ENCODE data around the gene ZFYVE16. TPM values are rescaled to one million over a fixed set of nuclear protein-coding genes. Genes with fewer than 3 reads are reported as not detected.
"Not testable (repeated sequence)": the region's sequence is repeated elsewhere in the genome, so short reads cannot be mapped to it uniquely, and the experiment has no call there.

Gene ZFYVE16
- total RNA-seq, 1 donor from 2014 or later = 65.4 TPM

- Histone ChIP-seq H3K27me3 (ENCODE audit: low read depth) (no peaks in the 10 kb centered on the region), H3K9me3 (no peaks in the 10 kb centered on the region), H3K4me3 (no peak overlapping the region), H3K36me3 (peaks cover 50% of the 10 kb centered on the region), H3K27ac (no peak overlapping the region), H3K4me1 (no peaks in the 10 kb centered on the region)
- ATAC-seq (no peak), DNase-seq (no peak)
- intact Hi-C loops (cut with DNase I) = no loop called here
- TF ChIP-seq CTCF (IDR thresholded peaks at IDR 0.05) = no peak
These were observed 34.9 kb downstream of the ZFYVE16 start for GRCh38 chr5:80442742-80443141.

- Histone ChIP-seq H3K9me3 (no peaks in the 10 kb centered on the region), H3K4me1 (no peaks in the 10 kb centered on the region), H3K27ac (no peak overlapping the region), H3K27me3 (ENCODE audit: low read depth) (no peaks in the 10 kb centered on the region), H3K36me3 (peaks cover 67% of the 10 kb centered on the region), H3K4me3 (no peak overlapping the region)
- intact Hi-C loops (cut with DNase I) = no loop called here
- TF ChIP-seq CTCF (IDR thresholded peaks at IDR 0.05) = no peak
- DNase-seq = no peak
- no peak for ATAC-seq
These were observed 45.5 kb downstream of the ZFYVE16 start for GRCh38 chr5:80453366-80453765.

- Histone ChIP-seq H3K36me3 (peaks cover 44% of the 10 kb centered on the region), H3K4me3 (no peak overlapping the region), H3K27me3 (ENCODE audit: low read depth) (no peaks in the 10 kb centered on the region), H3K9me3 (peaks cover 12% of the 10 kb centered on the region), H3K27ac (no peak overlapping the region), H3K4me1 (peaks cover 4% of the 10 kb centered on the region)
- intact Hi-C loops (cut with DNase I) = no loop called here
- no peak for TF ChIP-seq CTCF (IDR thresholded peaks at IDR 0.05)
- ATAC-seq (no peak), DNase-seq (no peak)
These were observed 55.4 kb downstream of the ZFYVE16 start for GRCh38 chr5:80463269-80463668.

- Histone ChIP-seq H3K36me3 (peaks cover 14% of the 10 kb centered on the region), H3K4me3 (no peak overlapping the region), H3K27me3 (ENCODE audit: low read depth) (no peaks in the 10 kb centered on the region), H3K27ac (no peak overlapping the region), H3K4me1 (peaks cover 4% of the 10 kb centered on the region), H3K9me3 (peaks cover 16% of the 10 kb centered on the region)
- TF ChIP-seq CTCF (IDR thresholded peaks at IDR 0.05) = no peak
- DNase-seq (no peak), ATAC-seq (peak; percentile 78 to 85)
- intact Hi-C loops (cut with DNase I) = no loop called here
These were observed 59.0 kb downstream of the ZFYVE16 start for GRCh38 chr5:80466669-80467485.

- H3K4me3 ChIP-seq = no peak overlapping the region
- ATAC-seq = peak; percentile 24 to 37
These were observed 60.3 kb downstream of the ZFYVE16 start for GRCh38 chr5:80468131-80468530.

GRCh38 chr5:80470631-80471030 lies 62.8 kb downstream of the ZFYVE16 start:
- ATAC-seq = not testable (repeated sequence)

More at GRCh38 chr5:80468131-80468530, 60.3 kb downstream of the ZFYVE16 start:
- peaks cover 14% of the 10 kb centered on the region for H3K36me3 ChIP-seq
- peaks cover 4% of the 10 kb centered on the region for H3K4me1 ChIP-seq
- no peak for TF ChIP-seq CTCF (IDR thresholded peaks at IDR 0.05)
- H3K9me3 ChIP-seq = peaks cover 13% of the 10 kb centered on the region
- no peaks in the 10 kb centered on the region for H3K27me3 ChIP-seq (ENCODE audit: low read depth)
- DNase-seq = no peak
- intact Hi-C loops (cut with DNase I) = no loop called here
- H3K27ac ChIP-seq = no peak overlapping the region

More at GRCh38 chr5:80470631-80471030, 62.8 kb downstream of the ZFYVE16 start:
- H3K27ac ChIP-seq; H3K4me3 ChIP-seq; H3K27me3 ChIP-seq (ENCODE audit: low read depth); intact Hi-C loops (cut with DNase I); DNase-seq; H3K4me1 ChIP-seq; H3K9me3 ChIP-seq: not testable (repeated sequence)
- H3K36me3 ChIP-seq = peaks cover 33% of the 10 kb centered on the region
